Measurements from ENCODE around the gene ST13.
A peak's percentile ranks its signal among the peaks of the same experiment; 100 is the strongest.
"Not testable (repeated sequence)": the region's sequence is repeated elsewhere in the genome, so short reads cannot be mapped to it uniquely, and the experiment has no call there.

ST13 gene

GRCh38 chr22:40856513-40857308 is at the start of gene ST13, which contains the start of gene XPNPEP3:
ST13 (minus strand) TSS chr22:40856639; CDS start chr22:40856540, 99 bp downstream.
XPNPEP3 (plus strand) TSS chr22:40857148; CDS start chr22:40857182, 34 bp downstream.
- peak; percentile 88 to 93 for DNase-seq (ENCODE audit: low read depth in 2 of 2)

GRCh38 chr22:40904101-40904500 is 47.7 kb upstream of the ST13 start:
- DNase-seq (ENCODE audit: low read depth in 2 of 2) = no peak

GRCh38 chr22:40898850-40899357 is 42.5 kb upstream of the ST13 start:
- DNase-seq (ENCODE audit: low read depth in 2 of 2) = no peak

GRCh38 chr22:40894417-40894816 is 38.0 kb upstream of the ST13 start:
- no peak for DNase-seq (ENCODE audit: low read depth in 2 of 2)

- no peak for DNase-seq (ENCODE audit: low read depth in 2 of 2)
Measured at GRCh38 chr22:40890881-40891280, 34.4 kb upstream of the ST13 start.

- DNase-seq (ENCODE audit: low read depth in 2 of 2) = no peak
Measured at GRCh38 chr22:40889116-40889515, 32.7 kb upstream of the ST13 start.

GRCh38 chr22:40878922-40879321 is 22.5 kb upstream of the ST13 start:
- no peak for DNase-seq (ENCODE audit: low read depth in 2 of 2)

GRCh38 chr22:40877488-40877887 is 21.0 kb upstream of the ST13 start:
- DNase-seq (ENCODE audit: low read depth in 2 of 2) = no peak

- no peak for DNase-seq (ENCODE audit: low read depth in 2 of 2)
Measured at GRCh38 chr22:40876907-40877306, 20.5 kb upstream of the ST13 start.

- no peak for DNase-seq (ENCODE audit: low read depth in 2 of 2)
Measured at GRCh38 chr22:40875111-40875510, 18.7 kb upstream of the ST13 start.

GRCh38 chr22:40874016-40874415 is 17.6 kb upstream of the ST13 start:
- no peak for DNase-seq (ENCODE audit: low read depth in 2 of 2)

- DNase-seq (ENCODE audit: low read depth in 2 of 2) = not testable (repeated sequence)
Measured at GRCh38 chr22:40868379-40868778, 11.9 kb upstream of the ST13 start.

- DNase-seq (ENCODE audit: low read depth in 2 of 2) = no peak
Measured at GRCh38 chr22:40867109-40867508, 10.7 kb upstream of the ST13 start.

GRCh38 chr22:40862537-40862936 is 6.1 kb upstream of the ST13 start:
- DNase-seq (ENCODE audit: low read depth in 2 of 2) = no peak

- no peak for DNase-seq (ENCODE audit: low read depth in 2 of 2)
Measured at GRCh38 chr22:40862013-40862412, 5.6 kb upstream of the ST13 start, which contains the start of gene DNAJB7. DNAJB7 (minus strand) TSS chr22:40862113; CDS start chr22:40861994, 119 bp downstream.

- no peak for DNase-seq (ENCODE audit: low read depth in 2 of 2)
Measured at GRCh38 chr22:40857309-40857855, 943 bp upstream of the ST13 start.

GRCh38 chr22:40855979-40856512 is 393 bp downstream of the ST13 start:
- DNase-seq (ENCODE audit: low read depth in 2 of 2) = no peak

- DNase-seq (ENCODE audit: low read depth in 2 of 2) = no peak
Measured at GRCh38 chr22:40855071-40855978, 1.1 kb downstream of the ST13 start.

- DNase-seq (ENCODE audit: low read depth in 2 of 2) = no peak
Measured at GRCh38 chr22:40853961-40854360, 2.5 kb downstream of the ST13 start.

GRCh38 chr22:40853333-40853732 is 3.1 kb downstream of the ST13 start:
- no peak for DNase-seq (ENCODE audit: low read depth in 2 of 2)

GRCh38 chr22:40845816-40846215 is 10.6 kb downstream of the ST13 start:
- not testable (repeated sequence) for DNase-seq (ENCODE audit: low read depth in 2 of 2)

- DNase-seq (ENCODE audit: low read depth in 2 of 2) = no peak
Measured at GRCh38 chr22:40844951-40845350, 11.5 kb downstream of the ST13 start.
